ENCODE measurements around the gene THRSP. TPM values are rescaled to one million over a fixed set of nuclear protein-coding genes. Genes with fewer than 3 reads are reported as not detected.

Gene THRSP
- total and polyA plus RNA-seq, 4 donors, result 30.9 to 90.1 (median 51.1) TPM; not detected in 1

- TF ChIP-seq, protein P1, sequence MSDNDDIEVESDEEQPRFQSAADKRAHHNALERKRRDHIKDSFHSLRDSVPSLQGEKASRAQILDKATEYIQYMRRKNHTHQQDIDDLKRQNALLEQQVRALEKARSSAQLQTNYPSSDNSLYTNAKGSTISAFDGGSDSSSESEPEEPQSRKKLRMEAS (IDR thresholded peaks at IDR 0.05), result no peak
- no peak for TF ChIP-seq YY1 (IDR thresholded peaks at IDR 0.05)
- TF ChIP-seq FOXA2 (IDR thresholded peaks at IDR 0.05), result no peak
- TF ChIP-seq HNF4G (IDR thresholded peaks at IDR 0.05), result no peak
- TF ChIP-seq ATF3 (IDR thresholded peaks at IDR 0.05), result no peak
- TF ChIP-seq JUND (IDR thresholded peaks at IDR 0.05), result no peak
- no peak for TF ChIP-seq GABPA (IDR thresholded peaks at IDR 0.05 in 1 of 2, conservative IDR thresholded peaks at IDR 0.05 in 1 of 2)
- TF ChIP-seq TAF1 (conservative IDR thresholded peaks at IDR 0.05), result no peak
These were observed 43.9 kb upstream of the THRSP start (continued) for GRCh38 chr11:78019808-78020207.

DNA sequence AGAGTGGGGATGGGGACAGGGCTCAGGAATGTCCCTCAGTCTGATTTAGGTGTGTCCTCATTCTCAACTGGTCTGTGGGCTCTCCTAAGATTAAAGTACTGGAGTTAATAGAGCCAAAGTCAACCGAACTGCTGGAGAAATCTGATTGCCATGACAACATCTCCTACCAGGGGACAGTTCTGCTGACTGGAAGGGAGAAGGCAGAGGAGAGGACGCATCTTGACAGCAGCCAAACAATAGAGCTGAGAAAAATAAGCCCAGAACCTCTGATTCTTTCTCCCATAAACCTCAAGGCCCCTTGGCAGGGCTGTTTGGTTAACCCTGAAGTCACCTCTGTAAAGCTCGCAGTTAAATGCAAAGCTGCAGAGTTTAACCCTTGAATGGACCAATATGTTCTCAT, 43.4 kb upstream of the THRSP start:
- Histone ChIP-seq H3K9me3 (ENCODE audit: control insufficient read depth in 4 of 4, low read length in 3 of 4) (no peaks in the 10 kb centered on the region), H3K9ac (ENCODE audit: low read depth in 1 of 2, low read length in 2 of 2) (no peak overlapping the region), H3K36me3 (ENCODE audit: control insufficient read depth in 4 of 4, insufficient read depth in 3 of 4, low read depth in 1 of 4, low read length in 3 of 4) (peaks cover under 1 to 19% (median 8%) of the 10 kb centered on the region in 4 donors), H3K4me1 (ENCODE audit: control insufficient read depth in 4 of 4, insufficient read depth in 4 of 4, low read length in 3 of 4) (peaks cover 0 to 13% (median 5%) of the 10 kb centered on the region in 4 donors), H3K27ac (ENCODE audit: low read depth in 1 of 2, low read length in 2 of 2) (no peak overlapping the region), H3K4me3 (ENCODE audit: low read depth in 1 of 3, low read length in 3 of 3) (no peak overlapping the region), H3K27me3 (ENCODE audit: control insufficient read depth in 4 of 4, insufficient read depth in 4 of 4, low read length in 3 of 4) (no peaks in the 10 kb centered on the region)
- no peak for DNase-seq (ENCODE audit: low spot score)
- WGBS, result 44% methylated on average over 3 of the region's 3 CpGs
- no peak for TF ChIP-seq RAD21 (IDR thresholded peaks at IDR 0.05)
- TF ChIP-seq YY1 (IDR thresholded peaks at IDR 0.05), result no peak
- no peak for TF ChIP-seq ATF3 (IDR thresholded peaks at IDR 0.05)

GRCh38 chr11:78021611-78022010, 42.0 kb upstream of the THRSP start:
- TF ChIP-seq HNF4G (IDR thresholded peaks at IDR 0.05), result no peak
- TF ChIP-seq RAD21 (IDR thresholded peaks at IDR 0.05), result no peak
- no peak for TF ChIP-seq REST (IDR thresholded peaks at IDR 0.05)
- no peak for TF ChIP-seq GABPA (IDR thresholded peaks at IDR 0.05 in 1 of 2, conservative IDR thresholded peaks at IDR 0.05 in 1 of 2)
- TF ChIP-seq JUND (IDR thresholded peaks at IDR 0.05), result no peak
- TF ChIP-seq YY1 (IDR thresholded peaks at IDR 0.05), result no peak
- no peak for TF ChIP-seq NR2F2 (IDR thresholded peaks at IDR 0.05)
- TF ChIP-seq ZBTB33 (IDR thresholded peaks at IDR 0.05), result no peak
- TF ChIP-seq SP1 (IDR thresholded peaks at IDR 0.05), result no peak
- TF ChIP-seq ATF3 (IDR thresholded peaks at IDR 0.05), result no peak
- TF ChIP-seq, protein P2, sequence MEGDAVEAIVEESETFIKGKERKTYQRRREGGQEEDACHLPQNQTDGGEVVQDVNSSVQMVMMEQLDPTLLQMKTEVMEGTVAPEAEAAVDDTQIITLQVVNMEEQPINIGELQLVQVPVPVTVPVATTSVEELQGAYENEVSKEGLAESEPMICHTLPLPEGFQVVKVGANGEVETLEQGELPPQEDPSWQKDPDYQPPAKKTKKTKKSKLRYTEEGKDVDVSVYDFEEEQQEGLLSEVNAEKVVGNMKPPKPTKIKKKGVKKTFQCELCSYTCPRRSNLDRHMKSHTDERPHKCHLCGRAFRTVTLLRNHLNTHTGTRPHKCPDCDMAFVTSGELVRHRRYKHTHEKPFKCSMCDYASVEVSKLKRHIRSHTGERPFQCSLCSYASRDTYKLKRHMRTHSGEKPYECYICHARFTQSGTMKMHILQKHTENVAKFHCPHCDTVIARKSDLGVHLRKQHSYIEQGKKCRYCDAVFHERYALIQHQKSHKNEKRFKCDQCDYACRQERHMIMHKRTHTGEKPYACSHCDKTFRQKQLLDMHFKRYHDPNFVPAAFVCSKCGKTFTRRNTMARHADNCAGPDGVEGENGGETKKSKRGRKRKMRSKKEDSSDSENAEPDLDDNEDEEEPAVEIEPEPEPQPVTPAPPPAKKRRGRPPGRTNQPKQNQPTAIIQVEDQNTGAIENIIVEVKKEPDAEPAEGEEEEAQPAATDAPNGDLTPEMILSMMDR (IDR thresholded peaks at IDR 0.05; ENCODE audit: low read depth, low read length, missing input control), result no peak
- no peak for TF ChIP-seq TAF1 (conservative IDR thresholded peaks at IDR 0.05)
- TF ChIP-seq RXRA (IDR thresholded peaks at IDR 0.05), result no peak
- no peak for TF ChIP-seq EGR1 (IDR thresholded peaks at IDR 0.05; ENCODE audit: low read depth in 2 of 2)
- no peak for TF ChIP-seq FOXA1 (IDR thresholded peaks at IDR 0.05)
- TF ChIP-seq, protein P1 (IDR thresholded peaks at IDR 0.05), result no peak
- DNase-seq (ENCODE audit: low spot score), result no peak
- peak overlapping the region in 1 of 2 donors; percentile 73 for H3K27ac ChIP-seq (ENCODE audit: low read depth in 1 of 2, low read length in 2 of 2)
- H3K27me3 ChIP-seq (ENCODE audit: control insufficient read depth in 4 of 4, insufficient read depth in 4 of 4, low read length in 3 of 4), result no peaks in the 10 kb centered on the region
- H3K36me3 ChIP-seq (ENCODE audit: control insufficient read depth in 4 of 4, insufficient read depth in 3 of 4, low read depth in 1 of 4, low read length in 3 of 4), result peaks cover 0 to 8% (median 0%) of the 10 kb centered on the region in 4 donors
- no peaks in the 10 kb centered on the region for H3K9me3 ChIP-seq (ENCODE audit: control insufficient read depth in 4 of 4, low read length in 3 of 4)
- peak overlapping the region in 1 of 3 donors; percentile 70 for H3K4me3 ChIP-seq (ENCODE audit: low read depth in 1 of 3, low read length in 3 of 3)
- no peak overlapping the region for H3K9ac ChIP-seq (ENCODE audit: low read depth in 1 of 2, low read length in 2 of 2)
- 96% methylated on average over 6 of the region's 6 CpGs for WGBS
- H3K4me1 ChIP-seq (ENCODE audit: control insufficient read depth in 4 of 4, insufficient read depth in 4 of 4, low read length in 3 of 4), result peaks cover 0 to 13% (median 5%) of the 10 kb centered on the region in 4 donors
